ENCODE results near the gene PRR14L. TPM values are rescaled to one million over a fixed set of nuclear protein-coding genes. Genes with fewer than 3 reads are reported as not detected.
A peak's percentile ranks its signal among the peaks of the same experiment; 100 is the strongest.

PRR14L gene
- total and polyA plus RNA-seq, 2 of the 13 experiments (the other 11 are each of a cell fraction or from before 2014, with no cell fraction given): 6.6 to 16.5 TPM

DNA sequence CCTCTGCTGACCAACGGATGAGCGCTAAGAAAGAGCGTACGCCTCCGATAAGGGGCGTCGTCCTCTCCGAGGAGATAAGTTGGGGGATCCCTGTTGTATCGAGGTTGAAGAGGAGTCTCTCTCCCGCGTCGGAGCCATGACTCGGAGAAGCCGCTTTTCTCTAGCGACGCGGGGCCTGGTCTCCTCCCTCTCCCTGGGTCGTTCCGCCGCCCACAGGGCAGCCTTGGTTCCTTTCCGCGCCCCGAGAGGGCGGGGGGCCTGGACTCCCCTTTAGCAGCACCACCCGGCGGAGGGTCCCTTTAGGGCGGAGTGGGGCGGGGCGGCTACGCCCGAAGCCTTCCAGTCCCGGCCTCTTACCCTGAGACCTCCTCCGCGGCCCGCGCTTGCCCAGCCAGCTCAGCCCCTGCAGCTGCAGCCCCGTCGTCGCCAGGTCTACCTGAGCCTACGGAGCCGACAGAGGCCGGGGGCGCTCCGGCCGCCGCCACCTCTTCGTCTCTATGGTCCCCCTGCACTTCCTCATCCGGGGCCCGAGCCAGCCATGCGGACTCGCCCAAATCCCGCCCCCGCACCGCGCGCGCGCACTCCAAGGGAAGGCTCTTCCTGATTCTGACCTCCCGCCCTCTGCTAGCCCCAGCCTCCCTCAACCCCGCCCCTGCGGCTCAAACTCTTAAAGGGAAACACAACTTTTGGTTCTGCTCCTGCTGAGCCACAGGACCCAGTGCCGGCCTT lies at the start of gene PRR14L (continued):
- TF ChIP-seq, protein P1, sequence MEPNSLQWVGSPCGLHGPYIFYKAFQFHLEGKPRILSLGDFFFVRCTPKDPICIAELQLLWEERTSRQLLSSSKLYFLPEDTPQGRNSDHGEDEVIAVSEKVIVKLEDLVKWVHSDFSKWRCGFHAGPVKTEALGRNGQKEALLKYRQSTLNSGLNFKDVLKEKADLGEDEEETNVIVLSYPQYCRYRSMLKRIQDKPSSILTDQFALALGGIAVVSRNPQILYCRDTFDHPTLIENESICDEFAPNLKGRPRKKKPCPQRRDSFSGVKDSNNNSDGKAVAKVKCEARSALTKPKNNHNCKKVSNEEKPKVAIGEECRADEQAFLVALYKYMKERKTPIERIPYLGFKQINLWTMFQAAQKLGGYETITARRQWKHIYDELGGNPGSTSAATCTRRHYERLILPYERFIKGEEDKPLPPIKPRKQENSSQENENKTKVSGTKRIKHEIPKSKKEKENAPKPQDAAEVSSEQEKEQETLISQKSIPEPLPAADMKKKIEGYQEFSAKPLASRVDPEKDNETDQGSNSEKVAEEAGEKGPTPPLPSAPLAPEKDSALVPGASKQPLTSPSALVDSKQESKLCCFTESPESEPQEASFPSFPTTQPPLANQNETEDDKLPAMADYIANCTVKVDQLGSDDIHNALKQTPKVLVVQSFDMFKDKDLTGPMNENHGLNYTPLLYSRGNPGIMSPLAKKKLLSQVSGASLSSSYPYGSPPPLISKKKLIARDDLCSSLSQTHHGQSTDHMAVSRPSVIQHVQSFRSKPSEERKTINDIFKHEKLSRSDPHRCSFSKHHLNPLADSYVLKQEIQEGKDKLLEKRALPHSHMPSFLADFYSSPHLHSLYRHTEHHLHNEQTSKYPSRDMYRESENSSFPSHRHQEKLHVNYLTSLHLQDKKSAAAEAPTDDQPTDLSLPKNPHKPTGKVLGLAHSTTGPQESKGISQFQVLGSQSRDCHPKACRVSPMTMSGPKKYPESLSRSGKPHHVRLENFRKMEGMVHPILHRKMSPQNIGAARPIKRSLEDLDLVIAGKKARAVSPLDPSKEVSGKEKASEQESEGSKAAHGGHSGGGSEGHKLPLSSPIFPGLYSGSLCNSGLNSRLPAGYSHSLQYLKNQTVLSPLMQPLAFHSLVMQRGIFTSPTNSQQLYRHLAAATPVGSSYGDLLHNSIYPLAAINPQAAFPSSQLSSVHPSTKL (CRISPR knock-in tag; IDR thresholded peaks at IDR 0.05): peak; percentile 51; the same call in 1 of the 2 replicates
- TF ChIP-seq ZNF225 (CRISPR knock-in tag; IDR thresholded peaks at IDR 0.05) (0 out of 2 replicates have a peak, but pooled peaks have one; percentile 52), HOXA5 (CRISPR knock-in tag; IDR thresholded peaks at IDR 0.05) (peak; percentile 56; the same call in 1 of the 2 replicates), ZNF850 (CRISPR knock-in tag; conservative IDR thresholded peaks at IDR 0.05) (no peak), PHF5A (CRISPR knock-in tag; IDR thresholded peaks at IDR 0.05; ENCODE audit: low read depth, unreplicated experiment) (no peak), ZNF724P (CRISPR knock-in tag; IDR thresholded peaks at IDR 0.05; ENCODE audit: borderline replicate concordance) (peak; percentile 75; the same call in 1 of the 2 replicates), FOXM1 (CRISPR knock-in tag; IDR thresholded peaks at IDR 0.05) (no peak), MEF2D (CRISPR knock-in tag; IDR thresholded peaks at IDR 0.05) (0 out of 2 replicates have a peak, but pooled peaks have one; percentile 19), ZSCAN21 (CRISPR knock-in tag; IDR thresholded peaks at IDR 0.05; ENCODE audit: borderline replicate concordance) (peak; percentile 56), POGZ (CRISPR knock-in tag; IDR thresholded peaks at IDR 0.05) (peak; percentile 84; the same call in 1 of the 2 replicates), ZNF251 (CRISPR knock-in tag; IDR thresholded peaks at IDR 0.05) (no peak), DR1 (CRISPR knock-in tag; IDR thresholded peaks at IDR 0.05) (peak; percentile 72), ZFAT (CRISPR knock-in tag; conservative IDR thresholded peaks at IDR 0.05) (no peak), SAP130 (CRISPR knock-in tag; IDR thresholded peaks at IDR 0.05; ENCODE audit: low read depth) (peak; percentile 95), KDM5A (IDR thresholded peaks at IDR 0.05; ENCODE audit: borderline replicate concordance, low read length) (peak; percentile 73; the same call in 1 of the 2 replicates), MTA1 (CRISPR knock-in tag; IDR thresholded peaks at IDR 0.05; ENCODE audit: borderline replicate concordance) (peak; percentile 51; the same call in 1 of the 2 replicates)
- TF ChIP-seq, protein P2, sequence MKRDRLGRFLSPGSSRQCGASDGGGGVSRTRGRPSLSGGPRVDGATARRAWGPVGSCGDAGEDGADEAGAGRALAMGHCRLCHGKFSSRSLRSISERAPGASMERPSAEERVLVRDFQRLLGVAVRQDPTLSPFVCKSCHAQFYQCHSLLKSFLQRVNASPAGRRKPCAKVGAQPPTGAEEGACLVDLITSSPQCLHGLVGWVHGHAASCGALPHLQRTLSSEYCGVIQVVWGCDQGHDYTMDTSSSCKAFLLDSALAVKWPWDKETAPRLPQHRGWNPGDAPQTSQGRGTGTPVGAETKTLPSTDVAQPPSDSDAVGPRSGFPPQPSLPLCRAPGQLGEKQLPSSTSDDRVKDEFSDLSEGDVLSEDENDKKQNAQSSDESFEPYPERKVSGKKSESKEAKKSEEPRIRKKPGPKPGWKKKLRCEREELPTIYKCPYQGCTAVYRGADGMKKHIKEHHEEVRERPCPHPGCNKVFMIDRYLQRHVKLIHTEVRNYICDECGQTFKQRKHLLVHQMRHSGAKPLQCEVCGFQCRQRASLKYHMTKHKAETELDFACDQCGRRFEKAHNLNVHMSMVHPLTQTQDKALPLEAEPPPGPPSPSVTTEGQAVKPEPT (CRISPR knock-in tag; IDR thresholded peaks at IDR 0.05; ENCODE audit: low read depth): 0 out of 2 replicates have a peak, but pooled peaks have one; percentile 41
- TF ChIP-seq, protein P3, sequence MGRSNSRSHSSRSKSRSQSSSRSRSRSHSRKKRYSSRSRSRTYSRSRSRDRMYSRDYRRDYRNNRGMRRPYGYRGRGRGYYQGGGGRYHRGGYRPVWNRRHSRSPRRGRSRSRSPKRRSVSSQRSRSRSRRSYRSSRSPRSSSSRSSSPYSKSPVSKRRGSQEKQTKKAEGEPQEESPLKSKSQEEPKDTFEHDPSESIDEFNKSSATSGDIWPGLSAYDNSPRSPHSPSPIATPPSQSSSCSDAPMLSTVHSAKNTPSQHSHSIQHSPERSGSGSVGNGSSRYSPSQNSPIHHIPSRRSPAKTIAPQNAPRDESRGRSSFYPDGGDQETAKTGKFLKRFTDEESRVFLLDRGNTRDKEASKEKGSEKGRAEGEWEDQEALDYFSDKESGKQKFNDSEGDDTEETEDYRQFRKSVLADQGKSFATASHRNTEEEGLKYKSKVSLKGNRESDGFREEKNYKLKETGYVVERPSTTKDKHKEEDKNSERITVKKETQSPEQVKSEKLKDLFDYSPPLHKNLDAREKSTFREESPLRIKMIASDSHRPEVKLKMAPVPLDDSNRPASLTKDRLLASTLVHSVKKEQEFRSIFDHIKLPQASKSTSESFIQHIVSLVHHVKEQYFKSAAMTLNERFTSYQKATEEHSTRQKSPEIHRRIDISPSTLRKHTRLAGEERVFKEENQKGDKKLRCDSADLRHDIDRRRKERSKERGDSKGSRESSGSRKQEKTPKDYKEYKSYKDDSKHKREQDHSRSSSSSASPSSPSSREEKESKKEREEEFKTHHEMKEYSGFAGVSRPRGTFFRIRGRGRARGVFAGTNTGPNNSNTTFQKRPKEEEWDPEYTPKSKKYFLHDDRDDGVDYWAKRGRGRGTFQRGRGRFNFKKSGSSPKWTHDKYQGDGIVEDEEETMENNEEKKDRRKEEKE (IDR thresholded peaks at IDR 0.05): no peak
- TF ChIP-seq, protein P4, sequence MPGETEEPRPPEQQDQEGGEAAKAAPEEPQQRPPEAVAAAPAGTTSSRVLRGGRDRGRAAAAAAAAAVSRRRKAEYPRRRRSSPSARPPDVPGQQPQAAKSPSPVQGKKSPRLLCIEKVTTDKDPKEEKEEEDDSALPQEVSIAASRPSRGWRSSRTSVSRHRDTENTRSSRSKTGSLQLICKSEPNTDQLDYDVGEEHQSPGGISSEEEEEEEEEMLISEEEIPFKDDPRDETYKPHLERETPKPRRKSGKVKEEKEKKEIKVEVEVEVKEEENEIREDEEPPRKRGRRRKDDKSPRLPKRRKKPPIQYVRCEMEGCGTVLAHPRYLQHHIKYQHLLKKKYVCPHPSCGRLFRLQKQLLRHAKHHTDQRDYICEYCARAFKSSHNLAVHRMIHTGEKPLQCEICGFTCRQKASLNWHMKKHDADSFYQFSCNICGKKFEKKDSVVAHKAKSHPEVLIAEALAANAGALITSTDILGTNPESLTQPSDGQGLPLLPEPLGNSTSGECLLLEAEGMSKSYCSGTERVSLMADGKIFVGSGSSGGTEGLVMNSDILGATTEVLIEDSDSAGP (CRISPR knock-in tag; IDR thresholded peaks at IDR 0.05; ENCODE audit: borderline replicate concordance): peak; percentile 100

Data from HepG2 (cell line).